ENCODE data around the gene NLGN1. TPM values are rescaled to one million over a fixed set of nuclear protein-coding genes. Genes with fewer than 3 reads are reported as not detected.

The NLGN1 gene
- total and polyA plus RNA-seq, 9 of the 15 experiments (the other 6 are each of a cell fraction or from before 2014, with no cell fraction given), result under 0.01 to 0.01 TPM; not detected in 7

DNA sequence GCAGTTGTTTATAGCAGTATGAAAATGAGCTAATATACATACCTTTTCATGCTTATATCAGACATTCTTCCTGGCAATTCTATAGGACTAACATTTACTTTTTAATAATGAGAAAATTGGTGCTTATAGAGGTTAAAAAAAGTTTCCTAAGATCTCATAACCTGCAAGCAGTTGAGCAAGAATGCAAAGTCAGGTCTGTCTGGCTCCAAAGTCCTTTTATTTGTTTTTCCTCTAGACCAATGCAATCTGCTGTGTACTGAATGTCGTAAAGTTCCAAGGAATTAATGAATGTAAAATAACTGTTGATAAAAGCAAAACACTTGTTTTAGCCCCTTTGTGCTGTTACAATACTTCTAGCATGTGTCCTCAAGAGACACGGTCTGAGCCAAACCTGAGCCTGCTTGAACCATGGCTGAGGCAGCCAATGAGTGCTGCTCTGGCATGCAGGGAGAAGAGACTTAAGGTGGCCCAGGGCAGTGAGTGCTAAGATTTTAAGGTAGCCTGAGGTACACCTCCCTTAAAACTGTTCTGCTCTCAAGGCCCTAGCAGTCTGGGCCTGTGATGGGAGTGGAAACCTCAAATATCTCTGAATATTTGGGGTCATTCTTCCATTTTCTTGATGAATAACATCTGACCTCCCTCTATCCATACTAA, 906.5 kb downstream of the NLGN1 start (continued):
- TF ChIP-seq, protein P1, sequence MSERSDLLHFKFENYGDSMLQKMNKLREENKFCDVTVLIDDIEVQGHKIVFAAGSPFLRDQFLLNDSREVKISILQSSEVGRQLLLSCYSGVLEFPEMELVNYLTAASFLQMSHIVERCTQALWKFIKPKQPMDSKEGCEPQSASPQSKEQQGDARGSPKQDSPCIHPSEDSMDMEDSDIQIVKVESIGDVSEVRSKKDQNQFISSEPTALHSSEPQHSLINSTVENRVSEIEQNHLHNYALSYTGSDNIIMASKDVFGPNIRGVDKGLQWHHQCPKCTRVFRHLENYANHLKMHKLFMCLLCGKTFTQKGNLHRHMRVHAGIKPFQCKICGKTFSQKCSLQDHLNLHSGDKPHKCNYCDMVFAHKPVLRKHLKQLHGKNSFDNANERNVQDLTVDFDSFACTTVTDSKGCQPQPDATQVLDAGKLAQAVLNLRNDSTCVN (CRISPR knock-in tag; IDR thresholded peaks at IDR 0.05), result no peak
- TF ChIP-seq TAL1 (IDR thresholded peaks at IDR 0.05) (no peak), TAF7 (tag; IDR thresholded peaks at IDR 0.05) (no peak)
- TF ChIP-seq, protein P2, sequence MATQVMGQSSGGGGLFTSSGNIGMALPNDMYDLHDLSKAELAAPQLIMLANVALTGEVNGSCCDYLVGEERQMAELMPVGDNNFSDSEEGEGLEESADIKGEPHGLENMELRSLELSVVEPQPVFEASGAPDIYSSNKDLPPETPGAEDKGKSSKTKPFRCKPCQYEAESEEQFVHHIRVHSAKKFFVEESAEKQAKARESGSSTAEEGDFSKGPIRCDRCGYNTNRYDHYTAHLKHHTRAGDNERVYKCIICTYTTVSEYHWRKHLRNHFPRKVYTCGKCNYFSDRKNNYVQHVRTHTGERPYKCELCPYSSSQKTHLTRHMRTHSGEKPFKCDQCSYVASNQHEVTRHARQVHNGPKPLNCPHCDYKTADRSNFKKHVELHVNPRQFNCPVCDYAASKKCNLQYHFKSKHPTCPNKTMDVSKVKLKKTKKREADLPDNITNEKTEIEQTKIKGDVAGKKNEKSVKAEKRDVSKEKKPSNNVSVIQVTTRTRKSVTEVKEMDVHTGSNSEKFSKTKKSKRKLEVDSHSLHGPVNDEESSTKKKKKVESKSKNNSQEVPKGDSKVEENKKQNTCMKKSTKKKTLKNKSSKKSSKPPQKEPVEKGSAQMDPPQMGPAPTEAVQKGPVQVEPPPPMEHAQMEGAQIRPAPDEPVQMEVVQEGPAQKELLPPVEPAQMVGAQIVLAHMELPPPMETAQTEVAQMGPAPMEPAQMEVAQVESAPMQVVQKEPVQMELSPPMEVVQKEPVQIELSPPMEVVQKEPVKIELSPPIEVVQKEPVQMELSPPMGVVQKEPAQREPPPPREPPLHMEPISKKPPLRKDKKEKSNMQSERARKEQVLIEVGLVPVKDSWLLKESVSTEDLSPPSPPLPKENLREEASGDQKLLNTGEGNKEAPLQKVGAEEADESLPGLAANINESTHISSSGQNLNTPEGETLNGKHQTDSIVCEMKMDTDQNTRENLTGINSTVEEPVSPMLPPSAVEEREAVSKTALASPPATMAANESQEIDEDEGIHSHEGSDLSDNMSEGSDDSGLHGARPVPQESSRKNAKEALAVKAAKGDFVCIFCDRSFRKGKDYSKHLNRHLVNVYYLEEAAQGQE (IDR thresholded peaks at IDR 0.05; ENCODE audit: borderline replicate concordance), result no peak
- TF ChIP-seq, protein P2 (CRISPR knock-in tag; IDR thresholded peaks at IDR 0.05; ENCODE audit: low read depth), result no peak
